HCT116 (cell line): Measurements from ENCODE around the gene ZNF507. TPM values are rescaled to one million over a fixed set of nuclear protein-coding genes. Genes with fewer than 3 reads are reported as not detected.

Experiments
- ATAC-seq: fragments of 200-7000 bp; cut with Tn5 transposase; 2 replicates; pipeline ENCODE4 v1.9.1; 2020; ENCODE audit warnings: mild to moderate bottlenecking, moderate library complexity
- BruUV-seq: library from RNA; stranded (reverse); fragments of 400-500 nt; replicated peaks from 2 replicates; lab custom pipeline; 2021; lab: Mats Ljungman, UMichigan
- CTCF ChIA-PET: fragments of 300-600 bp; sonication (Branson Sonifier 250); formaldehyde crosslinking; loops from one replicate; lab custom pipeline; 2021; ENCODE audit warnings: antibody characterized with exemption; lab: Charles Lee
- POLR2A ChIA-PET: fragments of 300-600, 350-600 bp; sonication (Branson Sonifier 250); formaldehyde crosslinking; loops from one replicate; lab custom pipeline; 2021; ENCODE audit warnings: antibody characterized with exemption; lab: Charles Lee
- RAD21 ChIA-PET, 2 experiments: fragments of 300-600 bp; sonication (Branson Sonifier 250); formaldehyde crosslinking; loops; one replicate each; lab custom pipeline; 2023; ENCODE audit warnings: low total read pairs in 2 of 2; ENCODE audit not compliant: uncharacterized antibody in 2 of 2, unreplicated experiment in 2 of 2, low non-redundant PET in 1 of 2; lab: Charles Lee
- DNase-seq: peaks from one replicate; pipeline ENCODE4 v3.0.0-alpha.2; 2010; ENCODE audit warnings: low read depth, low spot score
- H2AFZ ChIP-seq: fragments of 200-600 bp; shearing (Covaris generic), sonication (generic); 2 replicates; pipeline ENCODE4 v1.6.1; 2017; ENCODE audit warnings: low read depth, mixed run types, mixed read lengths, antibody characterized with exemption, low read length; ENCODE audit not compliant: poor library complexity, severe bottlenecking
- H3K27ac ChIP-seq: 2 replicates; pipeline ENCODE4 v1.5.1; 2012; ENCODE audit warnings: low read depth, low read length
- H3K27me3 ChIP-seq: fragments of 200-600 bp; sonication (generic); 2 replicates; pipeline ENCODE4 v1.6.1; 2016; ENCODE audit warnings: mixed run types, low read length, mixed read lengths; ENCODE audit not compliant: insufficient read depth
- H3K36me3 ChIP-seq, 2 experiments: fragments of 200-500 bp in 1 of 2; fragments of 200-600 bp in 1 of 2; sonication (Bioruptor generic) in 1 of 2; sonication (generic) in 1 of 2; 2 replicates each; pipeline versions ENCODE4 v1.5.1 to v1.6.1; 2014 to 2016; ENCODE audit warnings: low read length in 2 of 2, inconsistent platforms in 1 of 2, mixed read lengths in 1 of 2, mixed run types in 1 of 2; ENCODE audit not compliant: insufficient read depth in 2 of 2, control insufficient read depth in 1 of 2
- H3K4me1 ChIP-seq, 2 experiments: fragments of 200-600 bp in 1 of 2; sonication (generic) in 1 of 2; 2 replicates each; pipeline versions ENCODE4 v1.5.1 to v1.6.1; 2012 to 2017; ENCODE audit warnings: low read length in 2 of 2, inconsistent platforms in 1 of 2, mild to moderate bottlenecking in 1 of 2, mixed read lengths in 1 of 2, mixed run types in 1 of 2, moderate library complexity in 1 of 2; ENCODE audit not compliant: insufficient read depth in 2 of 2, control insufficient read depth in 1 of 2
- H3K4me2 ChIP-seq: fragments of 200-600 bp; sonication (generic); 2 replicates; pipeline ENCODE4 v1.6.1; 2017; ENCODE audit warnings: mixed run types, low read length, mixed read lengths
- H3K4me3 ChIP-seq, 2 experiments: fragments of 200-600 bp in 1 of 2; sonication (generic) in 1 of 2; replicated peaks in 1 of 2; 2 replicates each; pipeline ENCODE4 v1.5.1; 2011 to 2016; ENCODE audit warnings: low read length in 2 of 2, control low read depth in 1 of 2, low read depth in 1 of 2, mild to moderate bottlenecking in 1 of 2, mixed read lengths in 1 of 2, mixed run types in 1 of 2
- H3K79me2 ChIP-seq: fragments of 200-600 bp; sonication (generic); 2 replicates; pipeline ENCODE4 v1.6.1; 2017; ENCODE audit warnings: mild to moderate bottlenecking, mixed run types, low read length, moderate library complexity, mixed read lengths; ENCODE audit not compliant: insufficient read depth
- H3K9ac ChIP-seq: fragments of 200-600 bp; sonication (generic); 2 replicates; pipeline ENCODE4 v1.6.1; 2016; ENCODE audit warnings: low read length, mixed read lengths
- H3K9me2 ChIP-seq: fragments of 200-600 bp; sonication (generic), shearing (Covaris generic); 2 replicates; pipeline ENCODE4 v1.6.1; 2017; ENCODE audit warnings: mixed run types, mild to moderate bottlenecking, moderate library complexity; ENCODE audit not compliant: insufficient read depth
- H3K9me3 ChIP-seq, 2 experiments: fragments of 200-500 bp in 1 of 2; fragments of 200-600 bp in 1 of 2; sonication (Bioruptor generic) in 1 of 2; sonication (generic) in 1 of 2; 2 replicates each; pipeline ENCODE4 v1.6.1; 2014 to 2017; ENCODE audit warnings: low read length in 2 of 2, mixed read lengths in 2 of 2, inconsistent platforms in 1 of 2, low read depth in 1 of 2, mild to moderate bottlenecking in 1 of 2, mixed run types in 1 of 2, moderate library complexity in 1 of 2; ENCODE audit not compliant: control insufficient read depth in 1 of 2, insufficient read depth in 1 of 2
- H4K20me1 ChIP-seq: fragments of 200-600 bp; sonication (generic), shearing (Covaris generic); 2 replicates; pipeline ENCODE4 v1.6.1; 2017; ENCODE audit warnings: mixed run types, mild to moderate bottlenecking, moderate library complexity; ENCODE audit not compliant: insufficient read depth
- ELF1 ChIP-seq: IDR thresholded peaks from 2 replicates; pipeline ENCODE4 v1.6.1; 2012; ENCODE audit warnings: low read depth, borderline replicate concordance
- EZH2 ChIP-seq: fragments of 200-600 bp; sonication (generic); IDR thresholded peaks from 2 replicates; pipeline ENCODE4 v1.6.1; 2017; ENCODE audit warnings: antibody characterized with exemption, mixed run types
- FOSL1 ChIP-seq: IDR thresholded peaks from 2 replicates; pipeline ENCODE4 v1.6.1; 2012; ENCODE audit warnings: low read depth
- MAX ChIP-seq: IDR thresholded peaks from 2 replicates; pipeline ENCODE4 v1.6.1; 2012
- POLR2A ChIP-seq: IDR thresholded peaks from 2 replicates; pipeline ENCODE4 v1.7.0; 2011; ENCODE audit warnings: borderline replicate concordance; ENCODE audit not compliant: insufficient read depth, insufficient read length; ENCODE audit errors: extremely low read depth
- POLR2AphosphoS5 ChIP-seq: IDR thresholded peaks from 2 replicates; pipeline ENCODE4 v1.6.1; 2011; ENCODE audit warnings: mild to moderate bottlenecking, low read depth, low read length, moderate library complexity
- SIN3A ChIP-seq: IDR thresholded peaks from 2 replicates; pipeline ENCODE4 v1.6.1; 2012; ENCODE audit warnings: low read depth
- TCF7L2 ChIP-seq: IDR thresholded peaks from 2 replicates; pipeline ENCODE4 v1.7.0; 2011; ENCODE audit warnings: borderline replicate concordance, inconsistent platforms; ENCODE audit not compliant: insufficient read depth, insufficient read length; ENCODE audit errors: extremely low read depth
- YY1 ChIP-seq: IDR thresholded peaks from 2 replicates; pipeline ENCODE4 v1.6.1; 2011; ENCODE audit warnings: low read length, low read depth, moderate library complexity, mild to moderate bottlenecking; ENCODE audit not compliant: insufficient replicate concordance; ENCODE audit errors: extremely low read depth
- ZBTB33 ChIP-seq: IDR thresholded peaks from 2 replicates; pipeline ENCODE4 v1.6.1; 2011; ENCODE audit warnings: mild to moderate bottlenecking, low read length, moderate library complexity; ENCODE audit not compliant: insufficient replicate concordance; ENCODE audit errors: extremely low read depth
- intact Hi-C: fragments of 100-400 bp; cut with micrococcal nuclease; formaldehyde crosslinking; loops from 2 replicates; pipeline ENCODE4 v1.10.0; 2022
- total RNA-seq: library from RNA; stranded (reverse); gene quantifications from one replicate; pipeline ENCODE4 v1.2.1, GENCODE V29; 2021; ENCODE audit not compliant: unreplicated experiment

Gene ZNF507
- total RNA-seq, 1 experiment from 2014 or later: 27.4 TPM

GRCh38 chr19:32415246-32415645 lies 69.8 kb downstream of the ZNF507 start:
- RAD21 ChIA-PET: no interaction called here
- TF ChIP-seq YY1 (no peak), FOSL1 (no peak), ZBTB33 (no peak), TCF7L2 (no peak), ELF1 (no peak), MAX (no peak), SIN3A (no peak), POLR2AphosphoS5 (no peak), POLR2A (no peak), EZH2 (no peak)
- TF ChIP-seq, all 23 proteins: peak for 0
- ATAC-seq: no peak
- no TSS peak for BruUV-seq
- H3K27ac ChIP-seq: no peak overlapping the region
- H3K9me3 ChIP-seq: no peaks in the 10 kb centered on the region
- H3K36me3 ChIP-seq: peaks cover 0 to 14% of the 10 kb centered on the region in 2 experiments; a peak in 3 of 4 replicates
- no peak for DNase-seq
- H3K9ac ChIP-seq: no peak overlapping the region
- intact Hi-C loops: no loop called here
- no peaks in the 10 kb centered on the region for H4K20me1 ChIP-seq
- POLR2A ChIA-PET: no interaction called here
- no peaks in the 10 kb centered on the region for H3K4me1 ChIP-seq
- H2AFZ ChIP-seq: no peak overlapping the region
- H3K4me3 ChIP-seq: no peak overlapping the region
- H3K4me2 ChIP-seq: no peak overlapping the region
- H3K27me3 ChIP-seq: no peaks in the 10 kb centered on the region
- CTCF ChIA-PET: no interaction called here
- no peaks in the 10 kb centered on the region for H3K79me2 ChIP-seq
- no peaks in the 10 kb centered on the region for H3K9me2 ChIP-seq
